Trophoblast cell (in vitro differentiated cells and primary cell): Measurements from ENCODE around the gene PNCK.

Experiments used
- DNase-seq, 2 donors: peaks; one replicate each; pipeline ENCODE4 v3.0.0-alpha.2; 2016
- H2AFZ ChIP-seq: 2 replicates; pipeline ENCODE4 v1.6.1; 2013; ENCODE audit warnings: low read length, moderate library complexity, mild to moderate bottlenecking; ENCODE audit not compliant: insufficient read depth, poor library complexity
- H2AK5ac ChIP-seq: 2 replicates; pipeline ENCODE4 v1.6.1; 2013; ENCODE audit warnings: mild to moderate bottlenecking, low read length
- H2BK120ac ChIP-seq: 2 replicates; pipeline ENCODE4 v1.6.1; 2013; ENCODE audit warnings: low read length, mild to moderate bottlenecking, moderate library complexity; ENCODE audit not compliant: insufficient read depth, poor library complexity
- H2BK12ac ChIP-seq: 2 replicates; pipeline ENCODE4 v1.6.1; 2013; ENCODE audit warnings: mild to moderate bottlenecking, low read length, moderate library complexity
- H2BK5ac ChIP-seq: 2 replicates; pipeline ENCODE4 v1.6.1; 2013; ENCODE audit warnings: low read length, low read depth, moderate library complexity, mild to moderate bottlenecking; ENCODE audit not compliant: poor library complexity
- H3K14ac ChIP-seq: 2 replicates; pipeline ENCODE4 v1.6.1; 2013; ENCODE audit warnings: mild to moderate bottlenecking, low read length
- H3K18ac ChIP-seq: 2 replicates; pipeline ENCODE4 v1.6.1; 2013; ENCODE audit warnings: mild to moderate bottlenecking, low read length
- H3K23ac ChIP-seq: 2 replicates; pipeline ENCODE4 v1.6.1; 2013; ENCODE audit warnings: low read length
- H3K27ac ChIP-seq: 2 replicates; pipeline ENCODE4 v1.5.1; 2013; ENCODE audit warnings: low read depth, mild to moderate bottlenecking, inconsistent platforms, low read length, moderate library complexity
- H3K27me3 ChIP-seq: 2 replicates; pipeline ENCODE4 v1.6.1; 2013; ENCODE audit warnings: inconsistent platforms, mild to moderate bottlenecking, low read length, moderate library complexity; ENCODE audit not compliant: insufficient read depth
- H3K36me3 ChIP-seq, 2 experiments: 1 replicate in 1 of 2; 2 replicates in 1 of 2; pipeline ENCODE4 v1.6.1; 2013; ENCODE audit warnings: low read length in 2 of 2, mild to moderate bottlenecking in 2 of 2, moderate library complexity in 1 of 2; ENCODE audit not compliant: insufficient read depth in 2 of 2, control insufficient read depth in 1 of 2
- H3K4ac ChIP-seq: 2 replicates; pipeline ENCODE4 v1.6.1; 2013; ENCODE audit warnings: low read depth, mild to moderate bottlenecking, low read length, moderate library complexity
- H3K4me1 ChIP-seq, 2 experiments: 1 replicate in 1 of 2; 2 replicates in 1 of 2; pipeline ENCODE4 v1.6.1; 2013; ENCODE audit warnings: low read length in 2 of 2, mild to moderate bottlenecking in 2 of 2, moderate library complexity in 1 of 2; ENCODE audit not compliant: insufficient read depth in 2 of 2, control insufficient read depth in 1 of 2
- H3K4me2 ChIP-seq: 2 replicates; pipeline ENCODE4 v1.6.1; 2013; ENCODE audit warnings: inconsistent platforms, mild to moderate bottlenecking, low read length, moderate library complexity
- H3K4me3 ChIP-seq: 2 replicates; pipeline ENCODE4 v1.5.1; 2013; ENCODE audit warnings: mild to moderate bottlenecking, low read depth, low read length, inconsistent platforms
- H3K79me1 ChIP-seq: one replicate; pipeline ENCODE4 v1.6.1; 2013; ENCODE audit warnings: low read length
- H3K79me2 ChIP-seq: 2 replicates; pipeline ENCODE4 v1.6.1; 2013; ENCODE audit warnings: low read length, mild to moderate bottlenecking; ENCODE audit not compliant: control insufficient read depth, insufficient read depth, poor library complexity
- H3K9ac ChIP-seq: 2 replicates; pipeline ENCODE4 v1.6.1; 2013; ENCODE audit warnings: mild to moderate bottlenecking, low read length
- H3K9me3 ChIP-seq: 2 replicates; pipeline ENCODE4 v1.6.1; 2013; ENCODE audit warnings: low read depth, mild to moderate bottlenecking, control low read depth, inconsistent platforms, low read length; ENCODE audit not compliant: insufficient read depth
- H4K12ac ChIP-seq: 2 replicates; pipeline ENCODE4 v1.6.1; 2013; ENCODE audit warnings: low read depth, mild to moderate bottlenecking, low read length, moderate library complexity
- H4K8ac ChIP-seq: 2 replicates; pipeline ENCODE4 v1.6.1; 2013; ENCODE audit warnings: low read depth, mild to moderate bottlenecking, low read length, moderate library complexity
- H4K91ac ChIP-seq: one replicate; pipeline ENCODE4 v1.6.1; 2013; ENCODE audit warnings: low read depth, mild to moderate bottlenecking, low read length, moderate library complexity
- WGBS: extraction: QIAGEN DNeasy Blood & Tissue Kit; methylation state at CpG from one replicate; pipeline ENCODE4 v1.1.7; 2013; ENCODE audit warnings: missing lambda C conversion rate; ENCODE audit not compliant: insufficient read length, insufficient coverage; ENCODE audit errors: extremely low coverage; 5-methylcytosine and 5-hydroxymethylcytosine counted together

PNCK gene

GRCh38 chrX:153640045-153640686 lies 33.4 kb downstream of the PNCK start:
- no peaks in the 10 kb centered on the region for H3K9me3 ChIP-seq
- H3K14ac ChIP-seq: no peak overlapping the region
- H3K4me3 ChIP-seq: no peak overlapping the region
- H3K18ac ChIP-seq: no peak overlapping the region
- no peak overlapping the region for H3K9ac ChIP-seq
- H3K79me2 ChIP-seq: no peaks in the 10 kb centered on the region
- no peak overlapping the region for H2BK12ac ChIP-seq
- H3K4me1 ChIP-seq: peaks cover 2 to 3% of the 10 kb centered on the region in 2 experiments
- no peaks in the 10 kb centered on the region for H3K36me3 ChIP-seq
- no peak overlapping the region for H4K8ac ChIP-seq
- H2BK5ac ChIP-seq: no peak overlapping the region
- no peak overlapping the region for H2AFZ ChIP-seq
- H2AK5ac ChIP-seq: no peak overlapping the region
- H3K27ac ChIP-seq: no peak overlapping the region
- WGBS: no CpG with 5 or more reads among the region's 23 CpGs
- no peaks in the 10 kb centered on the region for H3K79me1 ChIP-seq
- H4K12ac ChIP-seq: no peak overlapping the region
- no peak overlapping the region for H2BK120ac ChIP-seq
- H3K4ac ChIP-seq: no peak overlapping the region
- no peak overlapping the region for H3K23ac ChIP-seq
- peaks cover 36% of the 10 kb centered on the region for H3K27me3 ChIP-seq
- H4K91ac ChIP-seq: no peak overlapping the region
- no peak overlapping the region for H3K4me2 ChIP-seq
- DNase-seq: no peak

DNA sequence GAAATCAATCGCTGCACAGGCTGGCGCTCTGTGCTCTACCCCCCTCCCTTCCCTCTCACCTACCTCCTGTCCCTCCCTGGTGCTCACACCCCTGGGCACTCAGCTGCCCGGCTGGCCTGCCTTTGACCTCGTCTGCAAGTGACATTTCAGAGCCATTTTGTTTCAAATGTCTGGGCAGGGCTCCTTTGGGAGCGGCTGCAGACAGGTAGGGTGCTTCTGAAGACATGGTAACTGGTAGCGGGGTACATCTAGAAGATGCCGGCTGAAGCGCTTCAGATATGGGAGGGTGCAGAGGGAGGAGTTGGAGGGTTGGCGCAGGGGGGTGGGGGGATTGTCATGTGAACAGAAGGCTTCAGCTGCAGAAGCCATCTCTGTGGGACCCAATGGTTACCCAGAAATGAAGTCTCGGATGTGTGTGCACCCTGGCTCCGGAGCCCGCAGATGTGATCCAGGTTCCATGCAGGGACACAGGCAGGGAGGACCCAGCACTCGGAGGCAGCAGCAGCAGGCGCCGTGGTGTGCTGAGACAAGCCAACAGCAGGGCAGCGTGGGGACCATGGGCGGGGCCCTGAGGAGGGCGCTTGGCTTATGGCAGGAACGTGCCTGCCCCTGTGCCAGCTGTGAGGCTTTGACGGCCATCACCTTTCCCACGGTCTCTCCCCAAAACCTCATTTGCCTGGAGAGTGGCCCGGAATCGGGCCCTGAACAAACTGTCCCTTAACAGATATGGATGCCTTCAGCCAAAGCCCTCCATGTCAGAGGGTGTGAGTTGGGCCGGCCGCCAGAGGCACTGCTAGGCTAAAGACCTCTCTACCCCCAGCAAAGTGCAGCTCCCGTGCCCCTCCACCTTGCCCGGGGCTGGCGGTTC lies 34.2 kb downstream of the PNCK start:
- no peak for DNase-seq
- Histone ChIP-seq H3K4me3 (no peak overlapping the region), H3K4ac (no peak overlapping the region), H3K79me1 (no peaks in the 10 kb centered on the region), H3K9me3 (peaks cover 2% of the 10 kb centered on the region), H2BK120ac (no peak overlapping the region), H4K12ac (no peak overlapping the region), H3K27ac (no peak overlapping the region), H3K27me3 (peaks cover 29% of the 10 kb centered on the region), H3K9ac (no peak overlapping the region), H2BK12ac (no peak overlapping the region), H3K18ac (no peak overlapping the region), H3K14ac (no peak overlapping the region), H2AFZ (no peak overlapping the region), H2BK5ac (no peak overlapping the region), H3K36me3 (no peaks in the 10 kb centered on the region), H3K4me2 (no peak overlapping the region), H4K8ac (no peak overlapping the region), H3K4me1 (peaks cover 2 to 3% of the 10 kb centered on the region in 2 experiments), H3K23ac (no peak overlapping the region), H2AK5ac (no peak overlapping the region), H3K79me2 (no peaks in the 10 kb centered on the region), H4K91ac (no peak overlapping the region)
- no CpG with 5 or more reads among the region's 28 CpGs for WGBS

DNA sequence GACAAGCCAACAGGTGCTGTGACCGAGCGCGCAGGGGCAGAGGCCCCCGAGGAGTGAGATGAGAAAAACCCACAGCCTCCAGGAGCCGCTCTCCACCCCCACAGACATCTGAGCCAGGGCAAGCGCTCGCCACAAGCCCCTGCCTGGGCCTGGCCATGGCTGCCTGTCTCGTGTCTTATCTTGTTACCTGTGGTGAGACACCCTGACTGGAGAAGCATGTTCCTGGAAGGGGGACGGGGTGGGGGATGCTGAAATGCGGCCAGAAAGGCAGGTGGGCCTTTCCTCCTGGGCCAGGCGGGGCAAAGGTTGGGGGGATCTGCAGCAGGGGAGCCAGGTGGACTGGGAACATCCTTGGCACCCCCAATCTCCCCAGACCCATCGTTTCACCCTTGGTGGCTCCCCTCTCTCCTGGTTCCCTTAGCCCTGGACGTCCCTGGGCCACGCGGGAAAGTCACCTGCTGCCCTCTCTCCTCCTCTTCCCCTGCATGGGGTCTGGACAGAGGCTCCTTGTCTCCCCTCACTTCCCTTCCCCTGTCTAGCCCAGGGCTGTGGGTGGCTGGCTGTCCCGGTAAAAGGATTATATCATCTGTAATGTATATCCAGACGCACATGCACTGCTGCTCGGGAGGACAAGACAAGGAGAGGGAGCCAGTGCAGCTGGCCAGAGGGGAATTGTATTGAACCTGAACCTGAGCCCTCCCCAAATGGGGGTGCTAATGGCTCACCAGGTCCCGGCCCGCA lies 35.0 kb downstream of the PNCK start:
- H4K12ac ChIP-seq: no peak overlapping the region
- no peak for DNase-seq
- H3K79me1 ChIP-seq: no peaks in the 10 kb centered on the region
- no peaks in the 10 kb centered on the region for H3K4me1 ChIP-seq
- H3K79me2 ChIP-seq: no peaks in the 10 kb centered on the region
- H2BK5ac ChIP-seq: no peak overlapping the region
- H2BK120ac ChIP-seq: no peak overlapping the region
- WGBS: no CpG with 5 or more reads among the region's 20 CpGs
- H3K9me3 ChIP-seq: peaks cover 2% of the 10 kb centered on the region
- no peak overlapping the region for H3K27ac ChIP-seq
- H3K4ac ChIP-seq: no peak overlapping the region
- no peak overlapping the region for H4K91ac ChIP-seq
- H3K14ac ChIP-seq: no peak overlapping the region
- no peak overlapping the region for H2BK12ac ChIP-seq
- no peak overlapping the region for H3K18ac ChIP-seq
- H2AFZ ChIP-seq: no peak overlapping the region
- H3K36me3 ChIP-seq: no peaks in the 10 kb centered on the region
- H3K23ac ChIP-seq: no peak overlapping the region
- H3K4me3 ChIP-seq: no peak overlapping the region
- H4K8ac ChIP-seq: no peak overlapping the region
- H2AK5ac ChIP-seq: no peak overlapping the region
- H3K9ac ChIP-seq: no peak overlapping the region
- H3K27me3 ChIP-seq: peaks cover 23% of the 10 kb centered on the region
- H3K4me2 ChIP-seq: no peak overlapping the region

- no peak overlapping the region for H2AK5ac ChIP-seq
- no peak overlapping the region for H3K14ac ChIP-seq
- H3K4ac ChIP-seq: no peak overlapping the region
- peaks cover 17% of the 10 kb centered on the region for H3K27me3 ChIP-seq
- no peaks in the 10 kb centered on the region for H3K79me2 ChIP-seq
- H3K4me2 ChIP-seq: no peak overlapping the region
- no peaks in the 10 kb centered on the region for H3K79me1 ChIP-seq
- no peak for DNase-seq
- H4K12ac ChIP-seq: no peak overlapping the region
- H4K91ac ChIP-seq: no peak overlapping the region
- H2AFZ ChIP-seq: no peak overlapping the region
- no peak overlapping the region for H3K18ac ChIP-seq
- no peak overlapping the region for H2BK12ac ChIP-seq
- no peak overlapping the region for H3K23ac ChIP-seq
- no peak overlapping the region for H2BK5ac ChIP-seq
- H3K9ac ChIP-seq: no peak overlapping the region
- H2BK120ac ChIP-seq: no peak overlapping the region
- H3K9me3 ChIP-seq: peaks cover 2% of the 10 kb centered on the region
- H4K8ac ChIP-seq: no peak overlapping the region
- H3K27ac ChIP-seq: no peak overlapping the region
- H3K36me3 ChIP-seq: no peaks in the 10 kb centered on the region
- no CpG with 5 or more reads among the region's 6 CpGs for WGBS
- no peaks in the 10 kb centered on the region for H3K4me1 ChIP-seq
- H3K4me3 ChIP-seq: no peak overlapping the region
Observed at GRCh38 chrX:153638041-153638371, 35.6 kb downstream of the PNCK start.
